Measurements from ENCODE around the gene SVEP1. TPM values are rescaled to one million over a fixed set of nuclear protein-coding genes. Genes with fewer than 3 reads are reported as not detected.

The SVEP1 gene
- total and polyA plus RNA-seq, 2 donors (not counting 1 experiment from before 2014, with no cell fraction given): not detected

GRCh38 chr9:110328763-110329162 is 250.8 kb downstream of the SVEP1 start:
- Histone ChIP-seq H3K79me2 (ENCODE audit: control insufficient read depth, insufficient read depth, low read length) (no peaks in the 10 kb centered on the region), H3K9ac (ENCODE audit: low read length) (no peak overlapping the region), H3K27ac (ENCODE audit: low read length in 2 of 2) (no peak overlapping the region), H3K9me3 (ENCODE audit: control extremely low read depth in 1 of 3, control insufficient read depth in 2 of 3, insufficient read depth in 1 of 3, low read length in 2 of 3) (no peaks in the 10 kb centered on the region), H3K4me2 (replicated peaks; ENCODE audit: low read depth, low read length, poor library complexity, severe bottlenecking) (no peak overlapping the region), H3K4me1 (ENCODE audit: control insufficient read depth in 2 of 2, insufficient read depth in 2 of 2, low read length in 2 of 2) (no peaks in the 10 kb centered on the region), H3K4me3 (ENCODE audit: control extremely low read depth in 1 of 5, extremely low read depth in 1 of 5, insufficient read depth in 1 of 5, low read depth in 2 of 5, low read length in 4 of 5) (no peak overlapping the region), H4K20me1 (ENCODE audit: control insufficient read depth, insufficient read depth, low read length, poor library complexity, severe bottlenecking) (no peaks in the 10 kb centered on the region), H3K27me3 (replicated peaks in 1 of 4; ENCODE audit: control extremely low read depth in 1 of 4, control insufficient read depth in 3 of 4, insufficient read depth in 4 of 4, low read length in 3 of 4) (no peaks in the 10 kb centered on the region), H3K36me3 (replicated peaks in 1 of 2; ENCODE audit: control extremely low read depth in 1 of 2, control insufficient read depth in 1 of 2, extremely low read depth in 1 of 2, insufficient read depth in 2 of 2, low read length in 1 of 2) (no peaks in the 10 kb centered on the region), H2AFZ (ENCODE audit: insufficient read depth, low read depth, low read length, poor library complexity, severe bottlenecking) (no peak overlapping the region)
- intact Hi-C loops (cut with micrococcal nuclease): no loop called here
- CTCF ChIA-PET: interaction anchor here (0.6 kb wide), 1 partner anchor 464 kb away, joined by 3 read pairs; no protein-coding TSS in a partner anchor
- Mint-ChIP-seq H3K4me1 (no peaks in the 10 kb centered on the region), H3K4me3 (no peak overlapping the region), H3K27me3 (peaks cover 16% of the 10 kb centered on the region), H3K9me3 (ENCODE audit: insufficient read depth) (no peaks in the 10 kb centered on the region), H3K27ac (no peak overlapping the region)
- TF ChIP-seq CTCF (IDR thresholded peaks at IDR 0.05) (no peak), EZH2 (IDR thresholded peaks at IDR 0.05; ENCODE audit: borderline replicate concordance, insufficient read depth, low read depth, low read length, poor library complexity, severe bottlenecking) (no peak)
- POLR2A ChIA-PET: no interaction called here
- no peak for DNase-seq
- no peak for ATAC-seq (ENCODE audit: low read depth)
- WGBS (ENCODE audit: insufficient coverage): no CpG with 5 or more reads among the region's 1 CpG

- Histone ChIP-seq H4K20me1 (ENCODE audit: control insufficient read depth, insufficient read depth, low read length, poor library complexity, severe bottlenecking) (no peaks in the 10 kb centered on the region), H3K4me1 (ENCODE audit: control insufficient read depth in 2 of 2, insufficient read depth in 2 of 2, low read length in 2 of 2) (no peaks in the 10 kb centered on the region), H3K4me2 (replicated peaks; ENCODE audit: low read depth, low read length, poor library complexity, severe bottlenecking) (no peak overlapping the region), H3K27me3 (replicated peaks in 1 of 4; ENCODE audit: control extremely low read depth in 1 of 4, control insufficient read depth in 3 of 4, insufficient read depth in 4 of 4, low read length in 3 of 4) (no peaks in the 10 kb centered on the region), H3K36me3 (replicated peaks in 1 of 2; ENCODE audit: control extremely low read depth in 1 of 2, control insufficient read depth in 1 of 2, extremely low read depth in 1 of 2, insufficient read depth in 2 of 2, low read length in 1 of 2) (no peaks in the 10 kb centered on the region), H3K9me3 (ENCODE audit: control extremely low read depth in 1 of 3, control insufficient read depth in 2 of 3, insufficient read depth in 1 of 3, low read length in 2 of 3) (no peaks in the 10 kb centered on the region), H2AFZ (ENCODE audit: insufficient read depth, low read depth, low read length, poor library complexity, severe bottlenecking) (no peak overlapping the region), H3K27ac (ENCODE audit: low read length in 2 of 2) (no peak overlapping the region), H3K4me3 (ENCODE audit: control extremely low read depth in 1 of 5, extremely low read depth in 1 of 5, insufficient read depth in 1 of 5, low read depth in 2 of 5, low read length in 4 of 5) (no peak overlapping the region), H3K79me2 (ENCODE audit: control insufficient read depth, insufficient read depth, low read length) (no peaks in the 10 kb centered on the region), H3K9ac (ENCODE audit: low read length) (no peak overlapping the region)
- no CpG with 5 or more reads among the region's 1 CpG for WGBS (ENCODE audit: insufficient coverage)
- Mint-ChIP-seq H3K27me3 (peaks cover 18% of the 10 kb centered on the region), H3K4me3 (no peak overlapping the region), H3K9me3 (ENCODE audit: insufficient read depth) (no peaks in the 10 kb centered on the region), H3K27ac (no peak overlapping the region), H3K4me1 (no peaks in the 10 kb centered on the region)
- ATAC-seq (ENCODE audit: low read depth) (no peak), DNase-seq (no peak)
- intact Hi-C loops (cut with micrococcal nuclease): no loop called here
- TF ChIP-seq EZH2 (IDR thresholded peaks at IDR 0.05; ENCODE audit: borderline replicate concordance, insufficient read depth, low read depth, low read length, poor library complexity, severe bottlenecking): no peak
- ChIA-PET POLR2A (no interaction called here), CTCF (no interaction called here)
Observed at GRCh38 chr9:110327716-110328115, 251.8 kb downstream of the SVEP1 start.

All from B cell (primary cell).